HepG2 (cell line): ENCODE results near the gene ADCY10. TPM values are rescaled to one million over a fixed set of nuclear protein-coding genes. Genes with fewer than 3 reads are reported as not detected.

Experiments
- ADNP ChIP-seq: sonication (generic); formaldehyde crosslinking; IDR thresholded peaks from 2 replicates; pipeline ENCODE4 v1.4.0; 2020; ENCODE audit warnings: missing genetic modification reagents
- ARNT2 ChIP-seq: sonication (generic); formaldehyde crosslinking; IDR thresholded peaks from 2 replicates; pipeline ENCODE4 v1.8.0; 2022; ENCODE audit warnings: mild to moderate bottlenecking, low read depth, missing genetic modification reagents, moderate library complexity
- CREM ChIP-seq, 2 experiments: sonication (generic) in 1 of 2; formaldehyde crosslinking in 1 of 2; IDR thresholded peaks; 2 replicates each; pipeline versions ENCODE4 v1.4.0 to v1.6.1; 2016 to 2020; ENCODE audit warnings: antibody characterized with exemption in 1 of 2, mild to moderate bottlenecking in 1 of 2, missing genetic modification reagents in 1 of 2
- FOXA3 ChIP-seq: IDR thresholded peaks from 2 replicates; pipeline ENCODE4 v1.6.1; 2016; ENCODE audit warnings: missing genetic modification reagents, missing compliant biosample characterization
- GMEB1 ChIP-seq: sonication (generic); formaldehyde crosslinking; IDR thresholded peaks from 2 replicates; pipeline ENCODE4 v1.5.1; 2020; ENCODE audit warnings: missing genetic modification reagents, mild to moderate bottlenecking, borderline replicate concordance
- MAFK ChIP-seq, 2 experiments: IDR thresholded peaks in 1 of 2; conservative IDR thresholded peaks in 1 of 2; 2 replicates each; pipeline ENCODE4 v1.6.1; 2011; ENCODE audit warnings: improper control_type of control experiment in 2 of 2, low read length in 2 of 2
- PHF21A ChIP-seq: sonication (generic); formaldehyde crosslinking; IDR thresholded peaks from 2 replicates; pipeline ENCODE4 v1.5.0; 2020; ENCODE audit warnings: mild to moderate bottlenecking, missing genetic modification reagents
- PRPF4 ChIP-seq: fragments of 200-400 bp; formaldehyde crosslinking; IDR thresholded peaks from 2 replicates; pipeline ENCODE4 v1.6.1; 2016; ENCODE audit warnings: low read length, low read depth; ENCODE audit not compliant: poor library complexity, severe bottlenecking
- RFXAP ChIP-seq: sonication (generic); formaldehyde crosslinking; IDR thresholded peaks from 2 replicates; pipeline ENCODE4 v1.4.0; 2020; ENCODE audit warnings: missing genetic modification reagents, borderline replicate concordance
- THAP8 ChIP-seq: sonication (generic); formaldehyde crosslinking; IDR thresholded peaks from 2 replicates; pipeline ENCODE4 v1.5.1; 2020; ENCODE audit warnings: missing genetic modification reagents, mild to moderate bottlenecking, borderline replicate concordance
- ZFP36L2 ChIP-seq: sonication (generic); formaldehyde crosslinking; IDR thresholded peaks from 2 replicates; pipeline ENCODE4 v1.4.0; 2020; ENCODE audit warnings: missing genetic modification reagents
- ZNF407 ChIP-seq: sonication (generic); formaldehyde crosslinking; IDR thresholded peaks from one replicate; pipeline ENCODE4 v1.5.1; 2020; ENCODE audit warnings: mild to moderate bottlenecking, missing genetic modification reagents; ENCODE audit errors: not compliant biosample characterization
- ZNF446 ChIP-seq: sonication (generic); formaldehyde crosslinking; IDR thresholded peaks from 2 replicates; pipeline ENCODE4 v1.5.0; 2020; ENCODE audit warnings: mild to moderate bottlenecking, missing genetic modification reagents
- ZNF781 ChIP-seq: sonication (generic); formaldehyde crosslinking; IDR thresholded peaks from 2 replicates; pipeline ENCODE4 v1.5.1; 2020; ENCODE audit warnings: borderline replicate concordance, mild to moderate bottlenecking, missing genetic modification reagents; ENCODE audit errors: not compliant biosample characterization
- ZNF782 ChIP-seq: sonication (generic); formaldehyde crosslinking; IDR thresholded peaks from 2 replicates; pipeline ENCODE4 v1.4.0; 2020; ENCODE audit warnings: missing genetic modification reagents, mild to moderate bottlenecking, borderline replicate concordance
- ZSCAN31 ChIP-seq: sonication (generic); formaldehyde crosslinking; IDR thresholded peaks from 2 replicates; pipeline ENCODE4 v1.5.0; 2020; ENCODE audit warnings: low read depth, mild to moderate bottlenecking, missing genetic modification reagents
- polyA plus RNA-seq, 8 experiments: library from polyadenylated mRNA; depleted of rRNA in 3 of 8; stranded (reverse) in 7 of 8; unstranded in 1 of 8; fragments of >200 nt; fragmentation: Illumina TruSeq in 4 of 8; extraction: Trizol in 4 of 8; gene quantifications; 2 replicates each; pipeline versions ENCODE4 v1.2.1 to v1.2.3, GENCODE V29; 2011 to 2016; ENCODE audit warnings: low read depth in 4 of 8, missing spikeins in 1 of 8, mixed read lengths in 1 of 8; ENCODE audit not compliant: insufficient read depth in 1 of 8
- total RNA-seq, 5 experiments: library from RNA; depleted of rRNA; stranded (reverse); fragments of >200 nt; fragmentation: Illumina TruSeq; extraction: Trizol; gene quantifications; 2 replicates each; pipeline ENCODE4 v1.2.3, GENCODE V29; 2016; ENCODE audit warnings: low read depth in 1 of 5

ADCY10 gene
- total and polyA plus RNA-seq, 2 of the 13 experiments (the other 11 are each of a cell fraction or from before 2014, with no cell fraction given): 0.02 to 0.03 TPM

- TF ChIP-seq THAP8 (no peak; the same call in 1 of the 2 replicates), ZNF782 (no peak), ZFP36L2 (CRISPR knock-in tag) (0 out of 2 replicates have a peak, but pooled peaks have one; percentile 50), ARNT2 (CRISPR knock-in tag) (peak; percentile 80; the same call in 1 of the 2 replicates), MAFK (conservative IDR thresholded peaks at IDR 0.05 in 1 of 2, IDR thresholded peaks at IDR 0.05 in 1 of 2; ENCODE audit: low read length in 2 of 2) (no peak), ZNF781 (CRISPR knock-in tag) (no peak), ZNF407 (CRISPR knock-in tag) (no peak), FOXA3 (peak; percentile 17; the same call in 1 of the 2 replicates), GMEB1 (CRISPR knock-in tag) (peak; percentile 73), PRPF4 (peak; percentile 78), PHF21A (peak; percentile 75; the same call in 1 of the 2 replicates), RFXAP (CRISPR knock-in tag) (peak; percentile 96), ZSCAN31 (CRISPR knock-in tag) (no peak), ADNP (no peak), CREM (IDR thresholded peaks at IDR 0.05) (peak; percentile 81), CREM (CRISPR knock-in tag; IDR thresholded peaks at IDR 0.05) (no peak), ZNF446 (CRISPR knock-in tag) (peak; percentile 69; the same call in 1 of the 2 replicates)
These were observed 22.4 kb upstream of the ADCY10 start, which contains the start of gene DCAF6 (continued) for GRCh38 chr1:167936068-167936929.
